HepG2 (cell line): ENCODE results near the gene GPER1.

ENCODE experiments used
- EP300 ChIP-seq, 3 experiments: sonication (generic) in 1 of 3; formaldehyde crosslinking in 1 of 3; IDR thresholded peaks; 2 replicates each; pipeline versions ENCODE4 v1.5.1 to v1.6.1; 2011 to 2020; ENCODE audit warnings: low read depth in 2 of 3, low read length in 2 of 3, borderline replicate concordance in 1 of 3, improper control_type of control experiment in 1 of 3, mild to moderate bottlenecking in 1 of 3, missing genetic modification reagents in 1 of 3, moderate library complexity in 1 of 3
- EZH2 ChIP-seq: conservative IDR thresholded peaks from 2 replicates; pipeline ENCODE4 v1.6.1; 2012; ENCODE audit warnings: mild to moderate bottlenecking, low read depth, low read length, moderate library complexity
- KLF9 ChIP-seq: IDR thresholded peaks from 2 replicates; pipeline ENCODE4 v1.6.1; 2016; ENCODE audit warnings: low read depth
- MLLT10 ChIP-seq: sonication (generic); formaldehyde crosslinking; IDR thresholded peaks from 2 replicates; pipeline ENCODE4 v1.4.0; 2020; ENCODE audit warnings: missing genetic modification reagents
- ZBTB1 ChIP-seq: sonication (generic); formaldehyde crosslinking; IDR thresholded peaks from 2 replicates; pipeline ENCODE4 v1.4.0; 2020; ENCODE audit warnings: missing genetic modification reagents, borderline replicate concordance
- ZNF10 ChIP-seq: sonication (generic); formaldehyde crosslinking; IDR thresholded peaks from 2 replicates; pipeline ENCODE4 v1.4.0; 2020; ENCODE audit warnings: mild to moderate bottlenecking, low read depth, missing genetic modification reagents, borderline replicate concordance
- ZNF350 ChIP-seq: sonication (generic); formaldehyde crosslinking; IDR thresholded peaks from 2 replicates; pipeline ENCODE4 v1.4.0; 2020; ENCODE audit warnings: mild to moderate bottlenecking, low read depth, missing genetic modification reagents, borderline replicate concordance
- TF ChIP-seq, protein P1 (sequence below): sonication (generic); formaldehyde crosslinking; IDR thresholded peaks from 2 replicates; pipeline ENCODE4 v1.5.0; 2020; ENCODE audit warnings: mild to moderate bottlenecking, missing genetic modification reagents
- TF ChIP-seq, protein P2 (sequence below): sonication (generic); formaldehyde crosslinking; IDR thresholded peaks from 2 replicates; pipeline ENCODE4 v1.5.0; 2020; ENCODE audit warnings: mild to moderate bottlenecking, missing genetic modification reagents, moderate library complexity
- TF ChIP-seq, protein P3 (sequence below): sonication (generic); formaldehyde crosslinking; IDR thresholded peaks from 2 replicates; pipeline ENCODE4 v1.4.0; 2020; ENCODE audit warnings: missing genetic modification reagents, mild to moderate bottlenecking, borderline replicate concordance
- TF ChIP-seq, protein P4 (sequence below): sonication (generic); formaldehyde crosslinking; IDR thresholded peaks from 2 replicates; pipeline ENCODE4 v1.4.0; 2020; ENCODE audit warnings: mild to moderate bottlenecking, missing genetic modification reagents
- TF ChIP-seq, protein P5 (sequence below): sonication (generic); formaldehyde crosslinking; IDR thresholded peaks from 2 replicates; pipeline ENCODE4 v1.8.0; 2022; ENCODE audit warnings: mild to moderate bottlenecking, missing genetic modification reagents; ENCODE audit not compliant: insufficient replicate concordance

DNA sequence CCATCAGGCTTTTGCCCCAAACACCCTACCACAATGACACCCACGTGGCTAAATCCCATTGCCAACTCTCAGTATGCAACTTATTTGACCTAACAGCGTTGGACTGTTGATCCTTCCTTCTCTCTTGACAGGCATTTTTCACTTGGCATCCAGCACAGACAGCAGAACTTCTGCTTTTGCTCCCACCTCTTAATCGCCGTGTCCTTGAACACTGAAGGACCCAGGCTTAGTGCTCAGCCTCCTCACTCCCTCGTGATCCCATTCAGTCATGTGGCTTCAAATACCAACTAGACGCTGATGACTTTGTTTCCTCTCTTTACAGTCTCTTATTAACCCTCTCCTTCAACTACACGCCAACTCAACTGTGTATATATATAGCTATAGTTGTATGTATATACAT is 47.0 kb downstream of the GPER1 start:
- no peak for TF ChIP-seq ZNF350
- no peak for TF ChIP-seq ZNF10 (CRISPR knock-in tag)
- TF ChIP-seq, protein P1, sequence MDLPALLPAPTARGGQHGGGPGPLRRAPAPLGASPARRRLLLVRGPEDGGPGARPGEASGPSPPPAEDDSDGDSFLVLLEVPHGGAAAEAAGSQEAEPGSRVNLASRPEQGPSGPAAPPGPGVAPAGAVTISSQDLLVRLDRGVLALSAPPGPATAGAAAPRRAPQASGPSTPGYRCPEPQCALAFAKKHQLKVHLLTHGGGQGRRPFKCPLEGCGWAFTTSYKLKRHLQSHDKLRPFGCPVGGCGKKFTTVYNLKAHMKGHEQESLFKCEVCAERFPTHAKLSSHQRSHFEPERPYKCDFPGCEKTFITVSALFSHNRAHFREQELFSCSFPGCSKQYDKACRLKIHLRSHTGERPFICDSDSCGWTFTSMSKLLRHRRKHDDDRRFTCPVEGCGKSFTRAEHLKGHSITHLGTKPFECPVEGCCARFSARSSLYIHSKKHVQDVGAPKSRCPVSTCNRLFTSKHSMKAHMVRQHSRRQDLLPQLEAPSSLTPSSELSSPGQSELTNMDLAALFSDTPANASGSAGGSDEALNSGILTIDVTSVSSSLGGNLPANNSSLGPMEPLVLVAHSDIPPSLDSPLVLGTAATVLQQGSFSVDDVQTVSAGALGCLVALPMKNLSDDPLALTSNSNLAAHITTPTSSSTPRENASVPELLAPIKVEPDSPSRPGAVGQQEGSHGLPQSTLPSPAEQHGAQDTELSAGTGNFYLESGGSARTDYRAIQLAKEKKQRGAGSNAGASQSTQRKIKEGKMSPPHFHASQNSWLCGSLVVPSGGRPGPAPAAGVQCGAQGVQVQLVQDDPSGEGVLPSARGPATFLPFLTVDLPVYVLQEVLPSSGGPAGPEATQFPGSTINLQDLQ (CRISPR knock-in tag) = no peak
- TF ChIP-seq, protein P2, sequence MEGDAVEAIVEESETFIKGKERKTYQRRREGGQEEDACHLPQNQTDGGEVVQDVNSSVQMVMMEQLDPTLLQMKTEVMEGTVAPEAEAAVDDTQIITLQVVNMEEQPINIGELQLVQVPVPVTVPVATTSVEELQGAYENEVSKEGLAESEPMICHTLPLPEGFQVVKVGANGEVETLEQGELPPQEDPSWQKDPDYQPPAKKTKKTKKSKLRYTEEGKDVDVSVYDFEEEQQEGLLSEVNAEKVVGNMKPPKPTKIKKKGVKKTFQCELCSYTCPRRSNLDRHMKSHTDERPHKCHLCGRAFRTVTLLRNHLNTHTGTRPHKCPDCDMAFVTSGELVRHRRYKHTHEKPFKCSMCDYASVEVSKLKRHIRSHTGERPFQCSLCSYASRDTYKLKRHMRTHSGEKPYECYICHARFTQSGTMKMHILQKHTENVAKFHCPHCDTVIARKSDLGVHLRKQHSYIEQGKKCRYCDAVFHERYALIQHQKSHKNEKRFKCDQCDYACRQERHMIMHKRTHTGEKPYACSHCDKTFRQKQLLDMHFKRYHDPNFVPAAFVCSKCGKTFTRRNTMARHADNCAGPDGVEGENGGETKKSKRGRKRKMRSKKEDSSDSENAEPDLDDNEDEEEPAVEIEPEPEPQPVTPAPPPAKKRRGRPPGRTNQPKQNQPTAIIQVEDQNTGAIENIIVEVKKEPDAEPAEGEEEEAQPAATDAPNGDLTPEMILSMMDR (CRISPR knock-in tag) = no peak
- no peak for TF ChIP-seq KLF9 (CRISPR knock-in tag)
- TF ChIP-seq, protein P3, sequence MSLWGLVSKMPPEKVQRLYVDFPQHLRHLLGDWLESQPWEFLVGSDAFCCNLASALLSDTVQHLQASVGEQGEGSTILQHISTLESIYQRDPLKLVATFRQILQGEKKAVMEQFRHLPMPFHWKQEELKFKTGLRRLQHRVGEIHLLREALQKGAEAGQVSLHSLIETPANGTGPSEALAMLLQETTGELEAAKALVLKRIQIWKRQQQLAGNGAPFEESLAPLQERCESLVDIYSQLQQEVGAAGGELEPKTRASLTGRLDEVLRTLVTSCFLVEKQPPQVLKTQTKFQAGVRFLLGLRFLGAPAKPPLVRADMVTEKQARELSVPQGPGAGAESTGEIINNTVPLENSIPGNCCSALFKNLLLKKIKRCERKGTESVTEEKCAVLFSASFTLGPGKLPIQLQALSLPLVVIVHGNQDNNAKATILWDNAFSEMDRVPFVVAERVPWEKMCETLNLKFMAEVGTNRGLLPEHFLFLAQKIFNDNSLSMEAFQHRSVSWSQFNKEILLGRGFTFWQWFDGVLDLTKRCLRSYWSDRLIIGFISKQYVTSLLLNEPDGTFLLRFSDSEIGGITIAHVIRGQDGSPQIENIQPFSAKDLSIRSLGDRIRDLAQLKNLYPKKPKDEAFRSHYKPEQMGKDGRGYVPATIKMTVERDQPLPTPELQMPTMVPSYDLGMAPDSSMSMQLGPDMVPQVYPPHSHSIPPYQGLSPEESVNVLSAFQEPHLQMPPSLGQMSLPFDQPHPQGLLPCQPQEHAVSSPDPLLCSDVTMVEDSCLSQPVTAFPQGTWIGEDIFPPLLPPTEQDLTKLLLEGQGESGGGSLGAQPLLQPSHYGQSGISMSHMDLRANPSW (CRISPR knock-in tag) = no peak
- TF ChIP-seq ZBTB1 (CRISPR knock-in tag) = no peak
- no peak for TF ChIP-seq MLLT10 (CRISPR knock-in tag)
- no peak for TF ChIP-seq EP300 (IDR thresholded peaks at IDR 0.05; ENCODE audit: low read depth in 2 of 2, low read length in 2 of 2)
- no peak for TF ChIP-seq EP300 (CRISPR knock-in tag; IDR thresholded peaks at IDR 0.05; ENCODE audit: borderline replicate concordance)
- TF ChIP-seq, protein P4, sequence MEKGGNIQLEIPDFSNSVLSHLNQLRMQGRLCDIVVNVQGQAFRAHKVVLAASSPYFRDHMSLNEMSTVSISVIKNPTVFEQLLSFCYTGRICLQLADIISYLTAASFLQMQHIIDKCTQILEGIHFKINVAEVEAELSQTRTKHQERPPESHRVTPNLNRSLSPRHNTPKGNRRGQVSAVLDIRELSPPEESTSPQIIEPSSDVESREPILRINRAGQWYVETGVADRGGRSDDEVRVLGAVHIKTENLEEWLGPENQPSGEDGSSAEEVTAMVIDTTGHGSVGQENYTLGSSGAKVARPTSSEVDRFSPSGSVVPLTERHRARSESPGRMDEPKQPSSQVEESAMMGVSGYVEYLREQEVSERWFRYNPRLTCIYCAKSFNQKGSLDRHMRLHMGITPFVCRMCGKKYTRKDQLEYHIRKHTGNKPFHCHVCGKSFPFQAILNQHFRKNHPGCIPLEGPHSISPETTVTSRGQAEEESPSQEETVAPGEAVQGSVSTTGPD (CRISPR knock-in tag) = no peak
- TF ChIP-seq EZH2 = no peak
- TF ChIP-seq, protein P5, sequence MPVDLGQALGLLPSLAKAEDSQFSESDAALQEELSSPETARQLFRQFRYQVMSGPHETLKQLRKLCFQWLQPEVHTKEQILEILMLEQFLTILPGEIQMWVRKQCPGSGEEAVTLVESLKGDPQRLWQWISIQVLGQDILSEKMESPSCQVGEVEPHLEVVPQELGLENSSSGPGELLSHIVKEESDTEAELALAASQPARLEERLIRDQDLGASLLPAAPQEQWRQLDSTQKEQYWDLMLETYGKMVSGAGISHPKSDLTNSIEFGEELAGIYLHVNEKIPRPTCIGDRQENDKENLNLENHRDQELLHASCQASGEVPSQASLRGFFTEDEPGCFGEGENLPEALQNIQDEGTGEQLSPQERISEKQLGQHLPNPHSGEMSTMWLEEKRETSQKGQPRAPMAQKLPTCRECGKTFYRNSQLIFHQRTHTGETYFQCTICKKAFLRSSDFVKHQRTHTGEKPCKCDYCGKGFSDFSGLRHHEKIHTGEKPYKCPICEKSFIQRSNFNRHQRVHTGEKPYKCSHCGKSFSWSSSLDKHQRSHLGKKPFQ (CRISPR knock-in tag) = no peak
